ENCODE data around the gene VSTM1. TPM values are rescaled to one million over a fixed set of nuclear protein-coding genes. Genes with fewer than 3 reads are reported as not detected.
A peak's percentile ranks its signal among the peaks of the same experiment; 100 is the strongest.
"Not testable (repeated sequence)": the region's sequence is repeated elsewhere in the genome, so short reads cannot be mapped to it uniquely, and the experiment has no call there.

VSTM1 gene
- total RNA-seq, 6 donors from 2014 or later, result 1.2 to 3.0 (median 1.7) TPM; not detected in 3

DNA sequence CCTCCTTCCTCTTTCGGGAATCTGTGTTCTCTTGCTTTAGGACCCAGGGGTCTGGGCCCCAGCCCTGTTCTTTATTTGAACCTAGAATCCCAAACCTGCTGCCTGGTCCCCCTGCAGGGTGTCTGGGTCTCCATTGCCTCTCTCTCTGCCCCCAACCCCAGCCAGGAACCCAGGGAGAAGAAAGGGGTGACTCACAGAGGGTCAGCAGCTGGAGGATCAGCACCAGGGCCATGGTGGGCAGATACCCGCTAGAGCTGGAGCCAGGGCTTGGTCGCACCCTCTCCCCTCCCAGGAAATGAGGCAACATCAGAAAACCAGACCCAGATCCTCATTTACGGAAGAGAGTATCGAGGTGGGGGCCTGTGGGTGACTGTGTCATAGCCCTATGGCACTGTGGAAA is 36.9 kb upstream of the VSTM1 start, which contains the start of gene OSCAR:
Gene OSCAR (minus strand): TSS at position 243 of the 400 bp plus-strand sequence. CDS start 11 bp downstream, at position 232.
- H3K4me3 ChIP-seq, result peak within 1 kb of the TSS in 3 of 4 donors; percentile 11 to 39 (median 13)

DNA sequence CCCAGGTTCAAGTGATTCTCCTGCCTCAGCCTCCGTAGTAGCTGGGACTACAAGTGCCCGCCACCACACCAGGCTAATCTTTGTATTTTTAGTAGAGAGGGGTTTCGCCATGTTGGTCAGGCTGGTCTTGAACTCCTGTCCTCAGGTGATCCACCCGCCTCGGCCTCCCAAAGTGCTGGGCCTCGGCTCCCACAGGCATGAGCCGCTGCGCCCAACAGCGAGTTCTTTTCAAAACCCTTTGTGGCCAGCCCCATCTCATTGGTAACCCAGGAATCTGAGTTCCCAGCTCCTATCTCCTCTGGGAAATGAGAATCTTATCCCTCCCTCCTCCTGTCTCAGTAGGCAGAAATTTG is 36.2 kb upstream of the VSTM1 start:
- H3K4me3 ChIP-seq, result peak overlapping the region in 2 of 4 donors; percentile 13 to 39
- peaks cover 19 to 38% (median 22%) of the 10 kb centered on the region in 4 donors for H3K4me1 ChIP-seq
- not testable (repeated sequence) for ATAC-seq (ENCODE audit: low FRiP score in 2 of 2); H3K36me3 ChIP-seq; H3K9me3 ChIP-seq; H3K27me3 ChIP-seq; DNase-seq
- H3K27ac ChIP-seq, result peak overlapping the region; percentile 46 to 77 (median 64)
- 77 to 88% methylated on average over 9 of the region's 9 CpGs for WGBS, 2 donors

More for the DNA sequence above, 36.9 kb upstream of the VSTM1 start, which contains the start of gene OSCAR:
- DNase-seq (peak in 1 of 2 donors; percentile 67), ATAC-seq (ENCODE audit: low FRiP score in 2 of 2) (peak in 1 of 2 donors; percentile 18)
- peak; percentile 5 to 32 for TF ChIP-seq POLR2AphosphoS5 (IDR thresholded peaks at IDR 0.05)
- peak in 1 of 4 donors; percentile 58 for TF ChIP-seq POLR2A (IDR thresholded peaks at IDR 0.05)
- no peak for TF ChIP-seq EP300 (IDR thresholded peaks at IDR 0.05)
- TF ChIP-seq, protein P1, sequence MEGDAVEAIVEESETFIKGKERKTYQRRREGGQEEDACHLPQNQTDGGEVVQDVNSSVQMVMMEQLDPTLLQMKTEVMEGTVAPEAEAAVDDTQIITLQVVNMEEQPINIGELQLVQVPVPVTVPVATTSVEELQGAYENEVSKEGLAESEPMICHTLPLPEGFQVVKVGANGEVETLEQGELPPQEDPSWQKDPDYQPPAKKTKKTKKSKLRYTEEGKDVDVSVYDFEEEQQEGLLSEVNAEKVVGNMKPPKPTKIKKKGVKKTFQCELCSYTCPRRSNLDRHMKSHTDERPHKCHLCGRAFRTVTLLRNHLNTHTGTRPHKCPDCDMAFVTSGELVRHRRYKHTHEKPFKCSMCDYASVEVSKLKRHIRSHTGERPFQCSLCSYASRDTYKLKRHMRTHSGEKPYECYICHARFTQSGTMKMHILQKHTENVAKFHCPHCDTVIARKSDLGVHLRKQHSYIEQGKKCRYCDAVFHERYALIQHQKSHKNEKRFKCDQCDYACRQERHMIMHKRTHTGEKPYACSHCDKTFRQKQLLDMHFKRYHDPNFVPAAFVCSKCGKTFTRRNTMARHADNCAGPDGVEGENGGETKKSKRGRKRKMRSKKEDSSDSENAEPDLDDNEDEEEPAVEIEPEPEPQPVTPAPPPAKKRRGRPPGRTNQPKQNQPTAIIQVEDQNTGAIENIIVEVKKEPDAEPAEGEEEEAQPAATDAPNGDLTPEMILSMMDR (IDR thresholded peaks at IDR 0.05), result no peak
- Histone ChIP-seq H3K27me3 (peaks cover 0 to 7% (median 3%) of the 10 kb centered on the region in 4 donors), H3K9me3 (no peaks in the 10 kb centered on the region), H3K4me1 (peaks cover 17 to 32% (median 19%) of the 10 kb centered on the region in 4 donors), H3K36me3 (peaks cover 0 to 3% (median 1%) of the 10 kb centered on the region in 4 donors), H3K27ac (peak within 1 kb of the TSS; percentile 46 to 77 (median 64))
- WGBS, 2 donors, result 34 to 49% methylated on average over 3 to 5 of the region's 5 CpGs

DNA sequence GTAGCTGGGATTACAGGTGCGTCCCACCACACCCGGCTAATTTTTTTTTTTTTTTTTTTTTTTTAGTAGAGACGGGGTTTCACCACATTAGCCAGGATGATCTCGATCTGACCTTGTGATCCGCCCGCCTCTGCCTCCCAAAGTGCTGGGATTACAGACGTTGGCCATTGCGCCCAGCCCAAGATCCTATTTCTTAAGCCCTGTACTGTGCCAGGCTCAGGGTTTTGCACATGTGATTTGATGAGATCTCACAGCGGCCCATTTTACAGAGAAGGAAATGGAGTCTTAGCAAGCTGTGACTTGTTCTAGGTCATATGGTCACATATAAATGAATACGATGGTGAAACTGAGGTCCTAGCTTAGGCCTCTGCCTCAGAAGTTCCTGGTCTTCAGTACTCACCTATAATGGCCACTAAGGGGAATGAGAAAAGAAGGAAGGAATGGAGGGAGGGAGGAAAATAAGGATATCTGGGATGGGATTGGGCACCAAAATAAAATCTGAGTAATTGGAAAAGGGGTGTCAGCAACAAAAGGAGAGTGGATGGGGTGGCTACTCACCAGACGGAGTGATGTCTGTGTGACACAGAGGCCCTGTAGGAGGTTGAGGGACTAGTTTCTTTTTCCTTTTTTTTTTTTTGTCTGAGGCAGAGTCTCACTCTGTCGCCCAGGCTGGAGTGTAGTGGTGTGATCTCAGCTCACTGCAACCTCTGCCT is 35.6 kb upstream of the VSTM1 start:
- peaks cover 0 to 8% (median 3%) of the 10 kb centered on the region in 4 donors for H3K27me3 ChIP-seq
- no peaks in the 10 kb centered on the region for H3K9me3 ChIP-seq
- peak overlapping the region in 1 of 4 donors; percentile 77 for H3K27ac ChIP-seq
- H3K4me1 ChIP-seq, result peaks cover 19 to 36% (median 21%) of the 10 kb centered on the region in 4 donors
- TF ChIP-seq POLR2A (IDR thresholded peaks at IDR 0.05) (no peak), EP300 (IDR thresholded peaks at IDR 0.05) (no peak), POLR2AphosphoS5 (IDR thresholded peaks at IDR 0.05) (no peak)
- TF ChIP-seq, protein P1 (IDR thresholded peaks at IDR 0.05), result no peak
- no peak for DNase-seq
- no peak for ATAC-seq (ENCODE audit: low FRiP score in 2 of 2)
- H3K4me3 ChIP-seq, result peak overlapping the region in 1 of 4 donors; percentile 39
- WGBS, 2 donors, result 81 to 87% methylated on average over 8 to 12 of the region's 12 CpGs
- H3K36me3 ChIP-seq, result no peaks in the 10 kb centered on the region

DNA sequence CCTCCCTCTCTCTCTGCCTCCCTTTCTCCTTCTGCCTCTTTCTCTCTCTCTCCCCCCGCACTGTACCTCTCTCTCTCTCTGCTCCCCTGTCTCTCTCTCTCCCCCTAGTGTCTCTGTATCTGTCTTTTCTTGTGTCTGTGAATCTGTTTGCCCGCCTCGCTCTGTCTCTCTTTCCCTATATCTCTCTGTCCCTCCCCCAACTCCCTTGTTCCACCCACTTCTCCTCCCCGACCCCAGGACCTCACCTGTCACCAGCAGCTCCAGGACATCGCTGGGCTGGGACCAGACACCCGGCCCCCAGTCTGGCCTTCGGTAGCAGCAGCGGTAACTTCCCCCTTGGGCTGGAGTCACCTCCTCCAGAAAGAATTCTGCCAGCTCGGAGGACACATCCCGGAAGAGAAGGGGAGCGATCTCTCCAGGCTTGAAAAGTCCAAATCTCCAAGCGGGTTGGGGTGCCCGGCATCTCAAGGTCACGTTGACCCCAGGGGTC is 33.0 kb upstream of the VSTM1 start:
- DNase-seq, result peak in 1 of 2 donors; percentile 55
- H3K27me3 ChIP-seq, result peaks cover 0 to 8% (median 3%) of the 10 kb centered on the region in 4 donors
- H3K4me1 ChIP-seq, result peaks cover 6 to 16% (median 9%) of the 10 kb centered on the region in 4 donors
- no peaks in the 10 kb centered on the region for H3K36me3 ChIP-seq
- no peaks in the 10 kb centered on the region for H3K9me3 ChIP-seq
- peak overlapping the region in 3 of 4 donors; percentile 4 to 34 (median 18) for H3K4me3 ChIP-seq
- 6 to 11% methylated on average over 8 of the region's 14 CpGs for WGBS, 2 donors
- peak in 1 of 2 donors; percentile 59 for ATAC-seq (ENCODE audit: low FRiP score in 2 of 2)
- peak overlapping the region in 3 of 4 donors; percentile 42 to 67 (median 65) for H3K27ac ChIP-seq
- TF ChIP-seq EP300 (IDR thresholded peaks at IDR 0.05), result no peak
- TF ChIP-seq, protein P1 (IDR thresholded peaks at IDR 0.05), result no peak

DNA sequence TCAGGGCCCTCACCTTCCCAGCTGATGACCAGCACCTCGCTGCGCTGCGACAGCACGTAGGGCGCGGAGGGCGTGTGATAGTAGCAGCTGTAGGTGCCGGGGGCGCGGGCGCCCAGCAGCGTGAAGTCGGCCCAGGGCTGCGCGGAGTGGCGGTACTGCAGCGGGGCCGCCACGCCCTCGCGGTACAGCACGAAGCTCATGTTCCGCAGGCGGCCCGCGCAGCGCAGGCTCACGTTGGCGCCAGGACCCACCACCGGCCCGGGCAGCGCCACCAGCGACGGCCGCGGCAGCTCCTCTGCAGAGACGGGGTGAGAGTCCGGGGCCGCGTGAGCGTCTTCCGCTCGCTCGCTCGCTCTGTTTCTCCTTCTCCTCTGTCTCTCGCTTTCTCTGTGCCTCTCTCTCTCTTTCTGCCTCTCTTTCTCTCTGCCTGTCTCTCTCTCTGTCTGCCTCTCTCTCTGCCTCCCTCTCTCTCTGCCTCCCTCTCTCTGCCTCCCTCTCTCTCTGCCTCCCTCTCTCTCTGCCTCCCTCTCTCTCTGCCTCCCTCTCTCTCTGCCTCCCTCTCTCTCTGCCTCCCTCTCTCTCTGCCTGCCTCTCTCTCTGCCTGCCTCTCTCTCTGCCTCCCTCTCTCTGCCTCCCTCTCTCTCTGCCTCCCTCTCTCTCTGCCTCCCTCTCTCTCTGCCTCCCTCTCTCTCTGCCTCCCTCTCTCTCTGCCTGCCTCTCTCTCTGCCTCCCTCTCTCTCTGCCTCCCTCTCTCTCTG is 32.3 kb upstream of the VSTM1 start:
- peak; percentile 71 to 90 for ATAC-seq (ENCODE audit: low FRiP score in 2 of 2)
- not testable (repeated sequence) for H3K9me3 ChIP-seq, H3K36me3 ChIP-seq, H3K27me3 ChIP-seq
- WGBS, 2 donors, result 1 to 5% methylated on average over 22 to 23 of the region's 46 CpGs
- peak overlapping the region in 2 of 4 donors; percentile 65 to 67 for H3K27ac ChIP-seq
- TF ChIP-seq, protein P1 (IDR thresholded peaks at IDR 0.05), result peak in 1 of 6 experiments; percentile 36
- peak overlapping the region in 3 of 4 donors; percentile 22 to 45 (median 33) for H3K4me3 ChIP-seq
- DNase-seq, result peak; percentile 52 to 91
- peaks cover 6 to 16% (median 9%) of the 10 kb centered on the region in 4 donors for H3K4me1 ChIP-seq

Data from upper lobe of left lung (tissue), 6 donors.